MCF 10A (cell line): ENCODE data around the gene ATOX1. TPM values are rescaled to one million over a fixed set of nuclear protein-coding genes. Genes with fewer than 3 reads are reported as not detected.

Experiments used
- BruUV-seq: library from RNA; stranded (reverse); fragments of 400-500 nt; replicated peaks from 2 replicates; lab custom pipeline; 2021; lab: Mats Ljungman, UMichigan
- CTCF ChIA-PET: fragments of 300-600 bp; sonication (Branson Sonifier 250); formaldehyde crosslinking; extraction: SDS; loops from one replicate; lab custom pipeline; 2021; ENCODE audit warnings: antibody characterized with exemption, inconsistent platforms; lab: Yijun Ruan, JAX
- POLR2A ChIA-PET: fragments of 300-600, 350-650 bp; sonication (Branson Sonifier 250); formaldehyde crosslinking; extraction: SDS; loops from one replicate; lab custom pipeline; 2020; ENCODE audit warnings: antibody characterized with exemption, inconsistent platforms; lab: Yijun Ruan, JAX
- DNase-seq: peaks from one replicate; pipeline ENCODE4 v3.0.0-alpha.2; 2018; ENCODE audit not compliant: unreplicated experiment
- H3K27ac Mint-ChIP-seq: one replicate; pipeline ENCODE4 v1.8.0; 2022; ENCODE audit warnings: mild to moderate bottlenecking, low read depth, mixed read lengths; ENCODE audit not compliant: unreplicated experiment
- H3K27me3 Mint-ChIP-seq: one replicate; pipeline ENCODE4 v1.8.0; 2022; ENCODE audit warnings: mixed read lengths; ENCODE audit not compliant: insufficient read depth, unreplicated experiment
- H3K36me3 Mint-ChIP-seq: one replicate; pipeline ENCODE4 v1.8.0; 2022; ENCODE audit warnings: mild to moderate bottlenecking, moderate library complexity, mixed read lengths; ENCODE audit not compliant: insufficient read depth, unreplicated experiment
- H3K4me1 Mint-ChIP-seq: one replicate; pipeline ENCODE4 v1.8.0; 2022; ENCODE audit warnings: mixed read lengths; ENCODE audit not compliant: insufficient read depth, unreplicated experiment
- H3K4me3 Mint-ChIP-seq: one replicate; pipeline ENCODE4 v1.8.0; 2022; ENCODE audit warnings: mild to moderate bottlenecking, moderate library complexity, mixed read lengths; ENCODE audit not compliant: unreplicated experiment
- H3K9me3 Mint-ChIP-seq: one replicate; pipeline ENCODE4 v1.8.0; 2022; ENCODE audit warnings: mixed read lengths; ENCODE audit not compliant: unreplicated experiment
- intact Hi-C: fragments of 100-400 bp; cut with micrococcal nuclease; formaldehyde crosslinking; loops from 2 replicates; pipeline ENCODE4 v1.14.1; 2022
- total RNA-seq: library from RNA; stranded (reverse); gene quantifications from 2 replicates; pipeline ENCODE4 v1.2.3, GENCODE V29; 2022
- TF ChIP-seq, protein P1 (sequence below): fragments of 200-600 bp; IDR thresholded peaks from one replicate; pipeline ENCODE4 v1.8.0; 2022; ENCODE audit warnings: antibody characterized with exemption, mild to moderate bottlenecking; ENCODE audit not compliant: unreplicated experiment

Gene ATOX1
- total RNA-seq, 1 experiment from 2014 or later = 155 TPM

DNA sequence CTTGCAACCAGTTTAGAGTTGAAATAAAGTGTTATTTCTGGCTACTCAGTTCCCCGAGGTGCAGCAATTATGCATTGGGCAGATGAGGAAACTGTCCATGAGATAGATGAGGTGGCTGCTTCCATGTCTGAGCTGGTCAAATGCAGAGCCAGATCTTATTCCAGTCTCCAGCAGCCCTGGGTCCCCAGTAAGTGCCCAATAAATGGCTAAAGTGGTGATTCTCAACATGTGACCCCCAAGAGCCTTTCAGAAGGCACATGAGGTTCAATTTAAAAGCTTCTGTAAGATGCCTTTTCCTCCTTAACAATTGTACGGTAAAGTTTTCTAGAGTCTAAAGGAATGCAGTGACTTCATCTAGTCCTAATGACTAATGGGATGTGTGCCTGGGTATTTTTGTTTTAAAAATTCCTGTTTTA, 17.5 kb downstream of the ATOX1 start:
- TSS peak; percentile 4 for BruUV-seq
- Mint-ChIP-seq H3K9me3 (no peaks in the 10 kb centered on the region), H3K36me3 (peaks cover 28% of the 10 kb centered on the region), H3K27me3 (no peaks in the 10 kb centered on the region), H3K4me1 (peaks cover 60% of the 10 kb centered on the region), H3K27ac (peak overlapping the region; percentile 86), H3K4me3 (peak overlapping the region; percentile 45)
- TF ChIP-seq, protein P1, sequence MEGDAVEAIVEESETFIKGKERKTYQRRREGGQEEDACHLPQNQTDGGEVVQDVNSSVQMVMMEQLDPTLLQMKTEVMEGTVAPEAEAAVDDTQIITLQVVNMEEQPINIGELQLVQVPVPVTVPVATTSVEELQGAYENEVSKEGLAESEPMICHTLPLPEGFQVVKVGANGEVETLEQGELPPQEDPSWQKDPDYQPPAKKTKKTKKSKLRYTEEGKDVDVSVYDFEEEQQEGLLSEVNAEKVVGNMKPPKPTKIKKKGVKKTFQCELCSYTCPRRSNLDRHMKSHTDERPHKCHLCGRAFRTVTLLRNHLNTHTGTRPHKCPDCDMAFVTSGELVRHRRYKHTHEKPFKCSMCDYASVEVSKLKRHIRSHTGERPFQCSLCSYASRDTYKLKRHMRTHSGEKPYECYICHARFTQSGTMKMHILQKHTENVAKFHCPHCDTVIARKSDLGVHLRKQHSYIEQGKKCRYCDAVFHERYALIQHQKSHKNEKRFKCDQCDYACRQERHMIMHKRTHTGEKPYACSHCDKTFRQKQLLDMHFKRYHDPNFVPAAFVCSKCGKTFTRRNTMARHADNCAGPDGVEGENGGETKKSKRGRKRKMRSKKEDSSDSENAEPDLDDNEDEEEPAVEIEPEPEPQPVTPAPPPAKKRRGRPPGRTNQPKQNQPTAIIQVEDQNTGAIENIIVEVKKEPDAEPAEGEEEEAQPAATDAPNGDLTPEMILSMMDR = no peak
- no peak for DNase-seq
- intact Hi-C loops = loop anchor here (1.0 to 10.0 kb wide), 6 partner anchors 30 to 616 kb away; partner anchors contain the start of genes G3BP1, GM2A and SLC36A1
- ChIA-PET POLR2A (interaction anchor here (0.7 to 8.0 kb wide), 9 partner anchors 11 to 678 kb away, joined by 3 to 80 read pairs (median 5); partner anchors contain the start of genes ATOX1 and G3BP1), CTCF (interaction anchor here (0.6 to 17.0 kb wide), 48 partner anchors 9 to 773 kb away, joined by 3 to 652 read pairs (median 4); partner anchors contain the start of genes ATOX1, G3BP1, GM2A and SLC36A1)

DNA sequence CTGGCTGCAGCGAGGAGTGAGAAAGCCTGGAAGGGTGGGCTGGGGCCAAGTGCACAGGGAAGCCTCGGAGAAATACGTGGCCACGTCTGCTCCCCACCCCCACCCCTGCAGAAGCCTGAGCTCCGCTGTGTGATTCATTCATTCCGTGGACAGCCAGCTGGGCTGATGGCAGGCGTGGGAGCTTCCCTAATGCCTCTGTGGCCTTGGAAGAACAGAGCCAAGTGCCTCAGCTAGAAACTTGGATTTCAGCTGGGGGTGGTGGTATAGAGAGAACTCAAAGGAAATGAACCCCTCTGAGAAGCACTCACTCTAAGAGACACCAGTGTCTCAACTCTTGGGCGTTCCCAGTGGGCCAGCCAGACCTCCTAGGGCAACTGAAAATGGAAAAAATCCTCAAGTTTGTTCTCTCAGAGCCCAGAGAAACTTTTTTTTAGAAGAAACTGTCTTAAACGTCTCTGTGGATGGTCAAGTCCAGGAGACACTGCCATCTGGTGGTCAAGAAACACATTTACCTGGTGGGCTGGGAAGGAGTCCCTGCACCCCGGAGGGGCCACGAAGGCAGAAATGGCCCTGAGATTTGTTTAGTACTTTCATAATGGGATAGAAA, 18.0 kb downstream of the ATOX1 start:
- ChIA-PET POLR2A (interaction anchor here (0.5 to 8.0 kb wide), 8 partner anchors 12 to 203 kb away, joined by 3 to 80 read pairs (median 7); partner anchors contain the start of genes ATOX1 and G3BP1), CTCF (interaction anchor here (0.6 to 17.0 kb wide), 61 partner anchors 9 to 772 kb away, joined by 3 to 652 read pairs (median 4); partner anchors contain the start of genes ATOX1, G3BP1, SLC36A1 and SPARC)
- Mint-ChIP-seq H3K36me3 (peaks cover 28% of the 10 kb centered on the region), H3K4me1 (peaks cover 55% of the 10 kb centered on the region), H3K27me3 (no peaks in the 10 kb centered on the region), H3K9me3 (no peaks in the 10 kb centered on the region), H3K27ac (peak overlapping the region; percentile 86), H3K4me3 (peak overlapping the region; percentile 45)
- TF ChIP-seq, protein P1 = peak; percentile 93
- peak; percentile 80 for DNase-seq
- BruUV-seq = no TSS peak
- intact Hi-C loops = loop anchor here (1.0 to 10.0 kb wide), 5 partner anchors 81 to 616 kb away; partner anchors contain the start of genes GM2A and SLC36A1

DNA sequence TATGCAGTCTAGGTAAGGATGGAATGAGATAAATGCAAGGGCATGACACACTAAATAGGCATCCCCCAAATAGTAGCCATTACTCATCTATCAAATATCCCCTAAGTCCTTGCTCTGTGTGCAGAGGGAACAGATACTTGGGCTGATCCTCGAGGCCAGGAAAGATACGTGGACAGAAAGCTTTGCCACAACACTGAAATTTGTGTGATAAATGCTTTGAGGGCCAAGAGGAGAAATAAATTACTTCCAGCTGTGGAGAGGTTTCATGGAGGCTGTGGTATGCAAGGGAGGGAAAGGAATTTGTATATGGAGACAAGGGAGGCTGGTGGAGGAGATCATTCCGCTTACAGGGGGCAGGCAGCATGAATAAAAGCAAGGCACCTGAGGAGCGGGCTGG, 18.5 kb downstream of the ATOX1 start:
- no TSS peak for BruUV-seq
- Mint-ChIP-seq H3K9me3 (no peaks in the 10 kb centered on the region), H3K36me3 (peaks cover 28% of the 10 kb centered on the region), H3K4me3 (peak overlapping the region; percentile 45), H3K27me3 (no peaks in the 10 kb centered on the region), H3K4me1 (peaks cover 50% of the 10 kb centered on the region), H3K27ac (peak overlapping the region; percentile 86)
- ChIA-PET POLR2A (interaction anchor here (0.5 to 8.0 kb wide), 6 partner anchors 18 to 203 kb away, joined by 3 to 80 read pairs (median 12); partner anchors contain the start of genes ATOX1 and G3BP1), CTCF (interaction anchor here (0.6 to 17.0 kb wide), 50 partner anchors 8 to 720 kb away, joined by 3 to 652 read pairs (median 5); partner anchors contain the start of genes ATOX1, SLC36A1 and SPARC)
- intact Hi-C loops = loop anchor here (1.0 to 10.0 kb wide), 5 partner anchors 81 to 615 kb away; partner anchors contain the start of genes GM2A and SLC36A1
- TF ChIP-seq, protein P1 = no peak
- DNase-seq = no peak

DNA sequence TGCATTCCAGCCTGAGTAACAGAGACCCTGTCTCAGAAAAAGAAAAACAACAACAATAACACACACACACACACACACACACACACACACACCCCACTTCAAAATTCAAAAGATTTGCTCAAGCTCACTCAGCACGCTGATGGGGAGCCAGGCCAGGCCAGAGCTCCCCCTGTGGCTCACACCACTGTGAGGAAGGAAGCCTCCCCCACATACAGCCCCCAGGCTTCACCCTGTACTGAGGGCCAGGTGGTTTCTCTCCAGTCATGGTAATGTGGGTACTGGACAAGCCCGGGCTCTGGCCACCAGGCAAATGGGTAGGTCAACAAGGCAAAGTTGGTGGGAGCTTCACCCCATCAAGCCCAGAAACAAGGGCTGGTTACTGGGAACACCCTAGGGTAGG, 19.0 kb downstream of the ATOX1 start:
- POLR2A ChIA-PET = interaction anchor here (4.4 to 8.0 kb wide), 3 partner anchors 33 to 81 kb away, joined by 19 to 80 read pairs (median 22); partner anchors contain the start of gene G3BP1
- TF ChIP-seq, protein P1 = no peak
- no TSS peak for BruUV-seq
- peaks cover 46% of the 10 kb centered on the region for H3K4me1 Mint-ChIP-seq
- DNase-seq = no peak
- H3K9me3 Mint-ChIP-seq = no peaks in the 10 kb centered on the region
- no peak overlapping the region for H3K4me3 Mint-ChIP-seq
- H3K27ac Mint-ChIP-seq = no peak overlapping the region
- no peaks in the 10 kb centered on the region for H3K27me3 Mint-ChIP-seq
- CTCF ChIA-PET = interaction anchor here (0.6 to 17.0 kb wide), 30 partner anchors 8 to 720 kb away, joined by 3 to 652 read pairs (median 8); partner anchors contain the start of genes ATOX1, SLC36A1 and SPARC
- peaks cover 28% of the 10 kb centered on the region for H3K36me3 Mint-ChIP-seq
- intact Hi-C loops = no loop called here
